PFSK-1 (cell line): ENCODE data around the gene LYL1.

Experiments used
- FOXP2 ChIP-seq: optimal IDR thresholded peaks from 2 replicates; pipeline ENCODE3; 2011; ENCODE audit warnings: borderline replicate concordance, control low read depth, inconsistent platforms; ENCODE audit not compliant: insufficient read depth; ENCODE audit errors: extremely low read length, extremely low read depth
- POLR2AphosphoS5 ChIP-seq: IDR thresholded peaks from 2 replicates; pipeline ENCODE4 v1.6.1; 2012; ENCODE audit warnings: low read depth, mild to moderate bottlenecking, control low read depth, low read length, moderate library complexity
- REST ChIP-seq, 2 experiments: IDR thresholded peaks; 2 replicates each; pipeline versions ENCODE4 v1.6.1 to v1.8.0; 2011 to 2012; ENCODE audit warnings: low read depth in 2 of 2, low read length in 2 of 2, control low read depth in 1 of 2, inconsistent platforms in 1 of 2, mild to moderate bottlenecking in 1 of 2, moderate library complexity in 1 of 2; ENCODE audit not compliant: insufficient read depth in 1 of 2
- SIN3A ChIP-seq: IDR thresholded peaks from 2 replicates; pipeline ENCODE4 v1.6.1; 2012; ENCODE audit warnings: mild to moderate bottlenecking, low read length, moderate library complexity, borderline replicate concordance; ENCODE audit not compliant: insufficient read depth
- TAF1 ChIP-seq: IDR thresholded peaks from 2 replicates; pipeline ENCODE4 v1.6.1; 2012; ENCODE audit warnings: low read length, control low read depth, borderline replicate concordance; ENCODE audit not compliant: insufficient read depth

DNA sequence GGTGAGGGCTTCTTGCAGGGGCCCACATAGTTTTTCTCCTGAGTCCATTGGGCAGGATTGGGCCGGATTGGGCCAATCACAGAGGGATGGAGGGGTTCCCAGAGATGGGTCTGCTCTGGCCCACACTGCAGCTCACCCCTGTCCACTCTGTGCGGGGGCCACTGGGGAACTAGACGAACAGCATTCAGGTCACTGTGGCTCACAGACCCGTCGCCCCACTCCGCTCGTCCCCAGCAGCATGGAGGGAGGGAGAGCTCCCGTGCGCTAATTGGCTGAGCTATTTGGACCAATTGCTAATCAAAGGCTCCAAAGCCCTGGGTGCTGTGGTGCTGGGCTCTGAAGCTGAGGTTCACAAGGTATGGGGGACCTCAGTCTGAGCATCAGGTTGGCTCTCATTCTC is 26.7 kb upstream of the LYL1 start:
- no peak for TF ChIP-seq POLR2AphosphoS5
- TF ChIP-seq TAF1 = no peak
- TF ChIP-seq REST (IDR thresholded peaks at IDR 0.05; ENCODE audit: insufficient read depth in 1 of 2, low read depth in 2 of 2, low read length in 2 of 2) = no peak
- TF ChIP-seq SIN3A = no peak
- no peak for TF ChIP-seq FOXP2
